ENCODE results near the gene LGI1.

GRCh38 chr10:93722550-93722949, 35.2 kb upstream of the LGI1 start:
- TF ChIP-seq CTCF (conservative IDR thresholded peaks at IDR 0.05), result no peak
- TF ChIP-seq ZFX (IDR thresholded peaks at IDR 0.05), result no peak

All from C4-2B (cell line).